GM21786 (cell line): Measurements from ENCODE around the gene TSPAN11.

Experiments
- ATAC-seq: cut with Tn5 transposase; IDR thresholded peaks from one replicate; pipeline ENCODE4 v1.9.1; 2021; ENCODE audit not compliant: unreplicated experiment

Gene TSPAN11

GRCh38 chr12:30977537-30978349, 51.2 kb downstream of the TSPAN11 start:
- ATAC-seq, result no peak

- ATAC-seq, result no peak
These were observed 52.1 kb downstream of the TSPAN11 start for GRCh38 chr12:30978639-30979038.

DNA sequence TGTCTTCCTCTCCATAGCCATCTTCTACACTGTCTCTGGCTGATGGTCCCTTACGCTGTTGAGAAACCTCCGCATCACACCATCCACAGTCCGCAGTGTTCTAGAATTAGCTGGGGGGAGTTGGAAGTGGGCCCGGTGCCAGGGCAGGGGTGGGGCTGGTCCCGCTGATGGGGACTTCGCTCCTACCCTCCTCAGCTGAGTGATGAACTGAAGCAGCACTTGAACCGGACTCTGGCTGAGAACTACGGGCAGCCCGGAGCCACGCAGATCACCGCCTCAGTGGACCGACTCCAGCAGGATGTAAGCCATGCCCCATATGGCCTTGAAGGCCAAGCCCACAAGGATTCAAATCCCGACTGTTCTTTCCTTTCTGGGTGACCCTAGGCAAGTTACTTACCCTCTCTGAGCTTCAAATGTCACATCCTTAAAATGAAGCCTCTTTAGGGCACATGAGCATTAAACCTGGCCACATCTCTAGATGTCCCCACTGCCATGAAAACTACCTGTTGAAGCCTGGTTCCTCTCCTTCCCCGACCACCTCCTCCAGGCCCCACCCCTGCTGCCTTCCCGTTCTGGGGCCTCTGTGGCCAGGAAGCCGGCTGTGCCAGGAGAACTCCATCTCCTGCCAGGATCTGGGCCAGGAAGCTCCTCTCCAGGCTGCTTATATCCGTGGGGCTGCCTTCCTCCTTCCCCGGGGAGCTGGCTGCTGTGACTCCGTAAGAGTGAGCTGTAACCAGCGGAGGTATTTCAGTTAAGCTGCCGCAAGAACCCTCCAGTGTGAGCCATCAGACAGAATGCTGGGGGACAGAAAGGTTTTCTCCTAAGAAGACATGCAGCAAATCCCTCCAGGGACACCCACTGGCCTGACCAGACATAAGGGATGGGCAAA, 53.1 kb downstream of the TSPAN11 start:
- no peak for ATAC-seq

DNA sequence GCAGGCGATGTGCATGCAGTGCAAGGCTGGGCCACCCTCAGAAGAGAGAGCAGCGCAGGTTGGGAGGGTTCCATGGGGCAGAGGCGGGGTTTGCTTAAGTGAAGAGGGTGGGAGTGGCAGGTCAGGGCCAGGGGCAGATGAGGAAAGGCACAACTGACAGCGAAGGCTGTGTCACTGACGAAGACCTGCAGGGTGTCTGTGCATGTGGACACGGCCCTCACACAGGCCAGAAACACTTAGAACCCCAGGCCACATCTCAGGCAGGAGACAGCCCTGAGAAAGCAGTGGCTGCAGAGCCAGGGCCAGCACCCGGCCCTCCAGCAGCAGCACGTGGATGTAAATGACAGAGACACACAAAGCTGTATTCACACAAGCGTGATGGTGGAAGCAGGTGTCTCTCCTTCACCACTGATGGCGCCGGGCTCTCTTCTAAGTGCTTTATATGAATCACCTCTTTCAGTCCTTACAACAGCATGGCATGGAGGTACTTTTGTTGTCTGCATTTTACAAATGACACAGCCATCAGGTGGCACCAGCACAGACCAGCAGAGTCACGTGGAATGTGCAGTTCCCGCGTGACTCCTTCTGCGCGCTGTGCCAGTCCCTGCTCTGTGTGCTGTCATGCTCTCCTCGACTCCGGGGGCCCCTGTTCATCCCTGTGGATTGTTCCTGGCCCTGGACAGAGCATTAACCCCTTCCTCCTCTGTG, 54.6 kb downstream of the TSPAN11 start:
- ATAC-seq, result no peak

DNA sequence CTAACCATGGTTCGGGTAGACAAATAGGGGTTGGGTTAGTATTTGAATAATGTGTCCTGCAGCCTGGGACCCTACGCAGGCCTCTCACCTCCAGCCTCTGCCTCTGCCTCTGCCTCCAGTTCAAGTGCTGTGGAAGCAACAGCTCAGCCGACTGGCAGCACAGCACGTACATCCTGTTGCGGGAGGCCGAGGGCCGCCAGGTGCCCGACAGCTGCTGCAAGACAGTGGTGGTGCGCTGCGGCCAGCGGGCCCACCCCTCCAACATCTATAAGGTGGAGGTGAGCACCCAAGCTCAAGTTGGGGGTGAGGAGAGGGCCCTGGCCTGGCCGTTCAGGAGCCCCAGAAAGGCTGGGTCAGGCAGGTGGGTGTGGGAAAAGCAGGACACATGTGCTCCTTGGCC, 55.9 kb downstream of the TSPAN11 start:
- no peak for ATAC-seq

- no peak for ATAC-seq
These were observed 59.4 kb downstream of the TSPAN11 start for GRCh38 chr12:30985814-30986452.

DNA sequence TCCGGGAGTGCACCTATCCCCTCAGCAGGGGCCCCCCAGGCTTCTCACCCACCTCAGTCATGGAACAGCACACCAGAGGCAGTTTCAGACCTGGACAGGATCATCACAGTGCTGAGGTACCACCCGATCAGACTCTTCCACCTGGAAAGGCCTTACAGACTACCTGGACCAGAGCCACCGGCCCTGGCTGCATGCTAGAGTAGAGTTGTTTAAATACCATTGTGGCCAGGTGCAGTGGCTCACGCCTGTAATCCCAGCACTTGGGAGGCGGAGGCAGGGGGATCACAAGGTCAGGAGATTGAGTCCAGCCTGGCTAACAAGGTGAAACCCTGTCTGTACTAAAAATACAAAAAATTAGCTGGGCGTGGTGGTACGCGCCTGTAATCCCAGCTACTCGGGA, 61.5 kb downstream of the TSPAN11 start:
- no peak for ATAC-seq

DNA sequence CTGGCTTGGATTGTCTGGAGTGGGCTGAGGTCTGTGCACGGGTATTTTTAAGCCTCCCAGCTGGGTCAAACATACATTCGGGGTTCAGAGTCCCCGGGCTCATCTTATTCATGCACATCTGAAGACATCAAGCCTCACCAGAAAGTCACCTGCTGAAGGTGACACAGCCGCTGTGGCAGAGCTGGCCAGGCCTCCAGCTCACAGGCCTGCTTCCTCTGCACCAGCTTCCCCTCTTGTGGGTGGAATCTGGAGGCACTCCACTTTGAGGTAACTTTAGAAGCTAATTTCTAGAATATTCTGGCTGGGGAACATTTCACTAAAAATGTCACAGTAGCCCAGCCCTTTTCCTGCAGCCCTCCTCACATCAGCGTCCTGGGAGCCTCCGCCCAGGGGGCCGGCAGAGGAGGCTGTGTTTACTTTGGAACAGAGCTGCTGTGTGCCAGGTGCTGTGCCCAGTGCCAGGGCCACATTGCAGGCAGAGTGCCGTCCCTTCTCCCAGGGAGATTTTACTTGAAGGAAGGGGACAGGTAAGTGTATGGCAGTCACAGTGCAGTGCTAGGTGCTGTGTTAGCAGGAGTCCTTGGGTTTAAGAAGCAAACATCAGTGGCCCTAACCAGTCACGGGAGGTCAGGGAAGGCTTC, 62.2 kb downstream of the TSPAN11 start:
- ATAC-seq, result no peak

- no peak for ATAC-seq
These were observed 63.2 kb downstream of the TSPAN11 start for GRCh38 chr12:30989754-30990153.

DNA sequence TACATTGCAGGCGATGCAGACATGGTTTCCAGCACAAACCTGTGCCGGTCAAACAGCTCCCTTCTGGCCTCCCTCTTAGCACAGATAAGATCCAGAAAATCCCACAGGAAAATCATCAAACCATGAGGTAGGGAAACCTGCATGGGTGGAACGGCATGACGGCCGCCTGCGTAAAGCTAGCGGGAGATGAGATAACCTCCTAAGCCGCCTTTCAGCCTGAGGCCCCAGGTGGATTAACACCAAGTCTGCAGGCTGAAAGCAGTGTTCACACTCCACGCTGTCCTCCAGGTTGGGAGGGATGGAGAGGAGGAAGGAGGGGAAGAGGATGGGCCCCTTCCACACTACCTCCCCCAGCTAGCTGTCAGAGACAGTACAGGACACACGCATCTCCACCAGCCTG, 63.8 kb downstream of the TSPAN11 start:
- ATAC-seq, result no peak

- no peak for ATAC-seq
These were observed 64.2 kb downstream of the TSPAN11 start for GRCh38 chr12:30990776-30991175.

DNA sequence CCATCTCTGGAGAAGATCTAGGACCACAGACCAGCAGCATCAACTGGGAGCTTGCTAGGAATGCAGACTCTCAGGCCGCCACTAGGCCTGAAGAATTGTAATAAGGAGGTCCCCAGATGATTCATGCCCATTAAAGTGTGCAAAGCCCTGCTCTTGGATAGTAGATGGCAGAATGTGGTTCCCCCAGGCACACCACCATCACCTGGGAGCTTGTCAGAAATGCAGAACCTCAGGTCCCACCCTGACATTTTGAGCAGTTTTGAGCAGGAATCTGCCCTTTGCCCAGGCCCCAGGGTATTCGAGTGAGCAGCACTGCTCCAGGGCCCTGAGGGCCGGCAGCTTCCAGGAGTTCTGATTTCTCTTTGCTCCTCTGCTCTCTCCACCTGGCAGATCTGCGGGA, 64.9 kb downstream of the TSPAN11 start:
- no peak for ATAC-seq

DNA sequence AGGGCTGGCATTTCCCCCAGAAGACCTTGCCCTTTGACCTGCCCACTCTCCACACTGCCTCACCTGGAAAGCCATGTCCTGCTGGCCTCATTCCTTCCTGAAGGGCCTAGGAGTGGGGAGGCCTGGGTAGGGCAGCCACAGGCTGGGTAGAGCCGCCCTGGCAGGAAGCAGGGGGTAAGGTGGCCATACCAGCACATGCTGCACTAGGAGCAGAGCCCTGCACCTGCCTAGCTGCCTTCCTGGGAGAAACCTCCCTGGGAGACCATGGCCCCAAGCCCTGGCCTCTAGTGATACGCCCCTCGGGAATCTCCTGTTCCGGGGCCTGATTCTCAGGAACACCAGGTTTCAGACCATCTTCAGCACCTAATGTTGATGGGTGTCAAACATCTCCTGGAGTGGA, 65.8 kb downstream of the TSPAN11 start:
- ATAC-seq, result no peak

- ATAC-seq, result no peak
These were observed 67.2 kb downstream of the TSPAN11 start for GRCh38 chr12:30993766-30994165.

DNA sequence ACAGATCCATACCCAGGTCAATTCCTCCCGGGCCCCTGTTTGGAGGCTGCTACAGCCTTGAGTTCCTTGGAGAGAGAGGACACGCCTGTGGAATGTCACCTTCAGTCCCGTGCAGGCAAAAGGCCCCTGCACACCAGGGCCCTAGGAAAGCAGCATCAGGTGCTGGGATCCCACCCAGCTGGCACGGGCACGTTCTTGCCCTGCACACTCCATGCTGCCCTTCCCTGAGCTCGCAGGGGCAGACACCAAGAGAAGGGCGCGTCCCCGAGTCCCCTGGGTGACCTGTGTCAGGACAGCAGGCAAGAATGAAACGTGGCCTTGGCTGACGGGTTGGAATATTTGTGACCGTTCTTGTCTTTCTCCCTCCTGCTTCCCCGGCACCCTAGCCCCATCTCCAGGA, 67.7 kb downstream of the TSPAN11 start:
- no peak for ATAC-seq

GRCh38 chr12:30996255-30996654, 69.7 kb downstream of the TSPAN11 start:
- no peak for ATAC-seq

GRCh38 chr12:30996752-30997151, 70.2 kb downstream of the TSPAN11 start:
- ATAC-seq, result no peak

DNA sequence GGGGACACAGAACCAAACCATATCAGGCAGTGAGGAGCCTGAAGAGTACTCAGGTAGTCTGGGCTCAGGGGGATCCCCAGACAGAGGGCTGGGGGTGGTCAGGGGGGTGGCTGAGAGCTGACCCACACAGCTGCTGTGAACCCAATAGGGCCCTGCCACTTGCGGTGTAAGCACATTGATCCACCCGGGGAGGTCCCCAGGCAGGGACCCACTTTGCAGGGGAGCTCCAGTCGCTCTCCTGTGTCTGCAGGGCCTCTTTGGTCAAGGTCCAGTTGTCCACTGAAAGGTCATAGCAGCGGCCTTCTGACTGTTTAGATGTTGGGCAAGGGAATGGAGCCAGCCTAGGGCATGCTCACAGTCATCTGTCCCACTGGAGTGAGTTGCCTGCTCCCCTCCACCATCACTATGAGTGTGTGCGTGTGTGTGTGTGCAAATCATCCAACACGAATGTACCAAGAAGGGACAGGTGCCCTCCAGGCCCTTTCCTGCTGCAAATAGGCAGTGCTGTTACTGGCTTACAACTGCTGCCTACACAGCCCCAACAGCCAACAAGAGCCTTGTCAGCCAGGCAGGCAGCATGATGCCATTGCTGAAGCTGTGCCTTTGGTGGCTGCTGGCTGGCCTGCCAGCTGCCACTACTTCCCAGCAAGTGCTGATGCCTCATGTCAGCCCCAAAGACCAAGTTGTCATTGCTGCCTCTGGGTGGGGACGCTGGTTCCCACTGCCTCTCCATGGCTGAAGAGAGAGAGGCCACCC, 71.3 kb downstream of the TSPAN11 start:
- ATAC-seq, result no peak

- no peak for ATAC-seq
These were observed 72.5 kb downstream of the TSPAN11 start for GRCh38 chr12:30999011-30999410.

DNA sequence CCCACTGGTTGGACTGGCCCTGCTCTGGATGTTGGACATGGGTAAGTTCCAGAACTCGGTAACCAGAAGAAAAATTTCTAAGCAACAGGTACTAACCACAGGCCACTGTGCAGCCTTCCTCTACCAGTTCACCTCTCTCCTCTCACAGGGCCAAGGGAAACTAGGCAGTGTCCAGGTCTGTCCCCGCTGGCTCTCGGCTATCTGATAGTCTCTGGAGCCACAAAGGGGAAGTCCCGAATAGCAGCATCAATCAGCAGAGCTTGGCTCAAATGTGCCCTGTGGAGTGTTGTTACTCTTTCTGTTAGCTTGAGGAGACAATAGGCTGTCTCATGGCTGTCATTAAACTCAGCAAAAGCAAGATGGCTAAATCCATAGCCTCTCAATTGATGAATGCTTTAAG, 73.2 kb downstream of the TSPAN11 start:
- ATAC-seq, result no peak
